GM19099 (cell line): ENCODE data around the gene GRM8.

Experiments used
- POLR2A ChIP-seq: IDR thresholded peaks from 3 replicates; pipeline ENCODE4 v1.6.1; 2011; ENCODE audit warnings: low read depth; ENCODE audit not compliant: insufficient read length; ENCODE audit errors: extremely low read depth

The GRM8 gene

DNA sequence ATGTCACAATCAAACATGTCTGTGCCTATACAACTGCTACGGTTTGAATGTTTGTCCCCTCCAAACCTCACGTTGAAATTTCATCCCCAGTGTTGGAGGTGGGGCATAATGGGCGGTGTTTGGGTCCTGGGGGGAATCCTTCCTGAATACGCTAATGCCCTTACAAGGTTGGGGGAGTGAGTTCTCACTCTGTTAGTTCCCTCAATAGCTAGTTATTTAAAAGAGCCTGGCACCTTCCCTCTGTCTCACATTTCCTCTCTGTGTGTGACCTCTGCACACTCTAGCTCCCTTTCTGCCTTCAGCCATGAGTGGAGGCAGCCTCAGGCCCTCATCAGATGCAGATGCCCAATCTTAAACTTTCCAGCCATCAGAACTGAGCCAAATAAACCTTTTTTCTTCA, 129.5 kb downstream of the GRM8 start:
- TF ChIP-seq POLR2A: no peak

DNA sequence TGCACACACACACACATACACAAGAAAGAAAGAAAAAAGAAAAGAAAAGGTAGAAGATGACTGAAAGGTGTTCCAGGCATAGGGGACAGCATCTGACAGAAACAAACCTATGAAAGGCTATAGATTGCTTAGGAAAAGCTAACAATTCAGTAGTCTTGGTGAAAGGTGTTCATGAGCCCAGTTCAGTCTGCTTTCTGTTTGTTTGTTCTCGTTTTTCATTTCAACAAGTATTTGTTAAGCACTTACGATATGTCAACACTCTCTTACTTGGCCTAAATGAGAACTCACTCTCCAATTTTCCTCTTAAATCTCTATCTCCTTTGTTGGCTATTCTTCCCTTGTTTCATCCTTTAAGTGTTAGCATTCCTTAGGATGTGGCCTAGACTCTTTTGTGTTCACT, 133.2 kb downstream of the GRM8 start:
- TF ChIP-seq POLR2A: no peak

DNA sequence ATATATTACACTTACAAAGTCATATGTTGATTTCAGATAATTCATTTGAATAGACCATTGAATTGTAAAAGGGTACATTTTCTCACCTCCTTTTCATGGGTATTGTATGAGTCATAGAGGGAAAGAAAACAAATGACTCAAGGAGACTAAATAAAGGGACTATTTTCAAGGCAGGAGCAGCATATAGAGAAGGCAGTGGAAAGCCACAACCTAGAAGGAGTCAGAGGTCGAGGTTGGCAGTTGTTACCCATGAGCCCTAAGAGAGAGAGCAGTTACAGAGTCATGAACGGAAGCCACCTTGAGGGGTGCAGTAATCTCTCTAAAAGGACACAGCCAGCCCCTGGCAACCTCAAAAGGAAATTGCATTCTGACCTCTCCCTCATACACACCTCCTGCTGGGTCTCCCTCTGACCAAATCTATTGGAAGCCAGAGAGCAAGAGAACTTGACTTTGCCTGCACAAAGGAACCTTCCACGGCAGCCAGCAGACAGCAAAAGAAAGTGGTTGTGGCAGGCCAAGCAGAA, 137.9 kb downstream of the GRM8 start:
- TF ChIP-seq POLR2A: no peak

DNA sequence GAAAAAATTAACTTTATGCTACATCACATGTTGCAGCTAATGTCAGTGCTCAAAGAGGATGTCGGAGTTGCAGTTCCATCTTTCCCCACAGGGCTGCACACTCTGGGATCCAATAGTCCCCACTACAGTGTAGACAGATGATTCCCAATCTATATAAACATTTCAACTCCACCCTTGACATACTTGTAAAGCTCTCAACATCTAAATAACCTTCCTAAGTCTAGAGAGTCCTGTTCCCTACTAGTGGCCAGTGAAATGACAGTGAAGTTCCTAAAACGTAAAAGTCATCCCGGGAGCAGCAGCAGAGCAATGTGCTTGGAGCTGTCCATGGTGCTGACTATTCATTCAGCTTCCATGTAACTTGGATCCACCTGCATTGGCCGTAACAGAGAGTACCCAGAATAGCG, 145.1 kb downstream of the GRM8 start:
- TF ChIP-seq POLR2A: no peak

DNA sequence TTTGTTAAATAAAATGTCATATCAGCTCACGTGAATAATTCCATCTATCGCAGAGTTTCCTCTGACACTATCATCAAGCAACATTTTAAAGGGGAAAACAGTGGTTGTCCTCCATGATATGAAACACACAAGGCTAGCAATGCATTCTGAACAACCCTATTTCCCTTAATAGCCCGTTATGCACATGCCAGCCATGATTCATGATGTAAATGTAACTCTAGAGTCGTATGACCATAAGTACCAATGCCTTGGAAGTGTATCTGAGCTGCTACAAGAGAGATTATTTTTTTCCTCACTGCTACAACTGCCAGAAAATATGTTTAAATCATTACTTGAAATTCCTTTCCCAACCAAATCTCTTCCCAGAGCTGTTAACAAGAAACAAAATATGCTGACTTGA, 159.4 kb downstream of the GRM8 start:
- TF ChIP-seq POLR2A: no peak

DNA sequence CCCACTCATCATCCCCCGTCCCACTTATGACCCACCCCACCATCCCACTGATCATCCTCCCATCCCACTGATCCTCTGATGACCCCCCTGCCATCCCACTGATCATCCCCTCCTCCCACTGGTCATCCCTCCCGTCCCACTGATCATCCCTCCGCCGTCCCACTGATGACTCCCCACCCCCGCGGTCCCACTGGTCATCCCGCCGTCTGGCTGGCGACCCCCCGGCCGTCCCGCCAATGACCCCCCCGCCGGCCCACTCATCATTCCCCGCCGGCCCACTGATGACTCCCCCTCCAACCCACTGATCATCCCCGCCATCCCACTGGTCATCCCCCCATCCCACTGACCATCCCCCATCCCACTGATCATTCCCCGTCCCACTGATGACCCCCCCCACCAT, 161.1 kb downstream of the GRM8 start:
- no peak for TF ChIP-seq POLR2A

DNA sequence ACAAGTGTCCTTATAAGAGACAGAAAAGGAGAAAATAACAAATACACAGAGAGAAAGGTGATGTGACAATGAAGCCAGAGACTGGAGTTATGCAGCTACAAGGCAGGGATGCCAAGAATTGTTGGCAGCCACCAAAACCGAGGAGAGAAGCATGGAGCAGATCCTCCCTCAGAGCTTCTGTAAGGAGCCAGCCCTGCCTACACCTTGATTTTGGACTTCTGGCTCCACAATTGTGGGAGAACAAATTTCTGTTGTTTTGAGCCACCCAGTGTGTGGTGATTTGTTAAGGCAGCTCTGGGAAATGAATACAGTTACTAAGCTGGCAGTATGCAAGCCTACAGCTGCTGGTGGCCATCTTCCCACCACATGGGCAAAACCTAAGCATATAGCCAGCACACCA, 163.6 kb downstream of the GRM8 start:
- TF ChIP-seq POLR2A: no peak

DNA sequence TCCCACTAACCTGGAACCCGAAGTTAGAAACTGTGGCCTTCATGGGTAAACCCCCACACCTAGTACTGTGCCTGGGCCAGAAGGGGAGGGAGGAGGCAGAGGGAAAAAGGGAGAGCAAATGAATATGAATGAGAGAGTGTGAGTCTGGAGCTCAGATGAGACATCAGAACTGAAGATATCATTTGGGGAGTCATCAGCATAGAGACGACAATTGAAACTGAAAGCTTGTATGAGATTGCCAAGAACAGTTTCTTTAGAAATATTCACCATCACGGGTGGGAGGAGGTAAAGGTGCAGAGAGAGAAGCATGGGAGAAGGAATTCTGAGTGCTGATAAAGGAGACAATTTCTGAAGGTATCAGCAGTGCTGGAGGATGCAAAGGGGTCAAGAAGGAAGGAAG, 171.2 kb downstream of the GRM8 start:
- no peak for TF ChIP-seq POLR2A

DNA sequence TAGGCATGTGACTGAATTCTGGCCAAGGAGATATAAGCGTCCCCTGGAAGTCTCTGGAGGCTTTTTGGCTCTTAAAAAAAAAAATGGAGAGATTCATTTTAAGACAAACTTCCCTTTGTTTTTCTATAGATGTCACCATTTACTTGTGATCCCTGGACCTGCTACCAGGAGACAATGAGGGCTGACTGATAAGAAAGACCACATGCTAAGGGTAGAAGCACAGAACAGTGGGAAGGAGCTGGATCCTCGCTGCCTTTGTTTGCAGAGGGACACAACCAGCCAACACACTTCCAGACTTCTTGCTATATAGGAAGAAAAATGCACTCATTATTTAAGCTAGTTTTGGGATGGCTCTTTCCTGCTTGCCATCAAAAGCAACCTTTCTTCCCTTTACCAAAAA, 172.2 kb downstream of the GRM8 start:
- TF ChIP-seq POLR2A: no peak

DNA sequence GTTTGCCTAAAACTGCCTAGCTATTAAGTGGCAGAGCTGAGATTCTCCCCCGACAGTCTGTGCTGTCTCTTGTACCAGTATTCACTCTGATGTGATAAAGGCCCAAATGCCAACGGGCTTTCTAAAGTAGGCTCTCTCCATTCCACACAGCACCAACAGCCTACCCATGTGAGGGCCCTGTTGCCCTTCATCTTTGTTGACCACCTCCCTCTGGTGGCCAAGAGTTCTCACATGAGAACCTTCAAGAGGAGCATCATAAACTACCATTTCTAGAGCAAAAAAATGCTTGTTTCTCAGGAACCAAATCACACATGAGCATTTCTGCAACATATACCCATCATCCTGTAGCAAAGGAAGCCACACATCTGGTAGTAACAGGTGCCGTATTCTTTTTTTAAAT, 185.8 kb downstream of the GRM8 start:
- TF ChIP-seq POLR2A: no peak

DNA sequence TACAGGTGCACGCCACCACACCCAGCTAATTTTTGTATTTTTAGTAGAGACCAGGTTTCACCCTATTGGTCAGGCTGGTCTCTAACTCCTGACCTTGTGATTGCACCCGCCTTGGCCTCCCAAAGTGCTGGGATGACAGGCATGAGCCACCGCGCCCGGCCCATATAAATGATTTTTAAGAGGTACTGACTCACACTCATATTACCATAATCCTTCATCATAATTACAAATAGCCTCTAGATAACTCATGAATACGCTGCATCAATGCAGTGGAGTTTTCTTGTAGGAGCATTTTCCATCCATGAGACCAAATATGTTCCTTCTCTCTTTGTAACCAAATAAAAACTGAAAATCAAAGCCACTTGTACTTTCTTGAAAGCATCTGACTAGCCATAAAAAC, 193.3 kb downstream of the GRM8 start:
- TF ChIP-seq POLR2A: no peak

DNA sequence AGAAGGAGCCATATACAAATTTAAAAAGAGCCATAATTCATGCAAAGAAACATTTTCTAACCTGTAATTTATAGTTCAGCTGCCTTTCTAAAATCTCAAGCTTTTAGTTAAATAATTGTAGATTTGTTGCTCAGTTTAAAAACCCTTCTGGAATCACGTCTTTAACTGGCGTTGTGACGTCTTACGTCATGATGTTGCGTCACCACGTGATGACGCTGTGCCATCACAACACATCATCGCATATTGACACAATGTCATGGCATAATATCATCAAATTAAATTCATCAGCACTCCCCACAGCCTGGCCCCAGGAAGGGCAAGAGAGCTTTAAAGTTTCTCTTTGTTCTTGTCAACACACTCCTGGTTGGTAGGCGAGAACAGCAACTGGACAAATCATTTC, 194.8 kb downstream of the GRM8 start:
- no peak for TF ChIP-seq POLR2A

DNA sequence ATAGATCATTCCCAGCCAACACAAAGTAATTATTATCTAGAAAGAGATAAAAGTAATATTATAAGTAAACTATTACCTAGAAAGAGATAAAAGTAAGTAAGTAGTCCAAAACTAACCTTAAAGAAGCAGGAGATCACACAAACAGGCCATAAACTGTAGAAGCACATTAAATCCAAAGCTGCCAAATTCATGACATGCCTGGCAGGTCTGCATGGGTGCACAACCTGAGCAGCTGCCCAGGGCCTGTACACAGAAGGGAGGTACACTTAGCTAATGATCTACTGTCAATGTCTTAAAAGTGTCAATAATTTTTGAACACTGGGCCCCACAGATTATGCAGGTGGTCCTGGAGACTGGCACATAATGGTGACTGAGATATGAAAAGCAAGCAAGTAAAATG, 196.5 kb downstream of the GRM8 start:
- no peak for TF ChIP-seq POLR2A

DNA sequence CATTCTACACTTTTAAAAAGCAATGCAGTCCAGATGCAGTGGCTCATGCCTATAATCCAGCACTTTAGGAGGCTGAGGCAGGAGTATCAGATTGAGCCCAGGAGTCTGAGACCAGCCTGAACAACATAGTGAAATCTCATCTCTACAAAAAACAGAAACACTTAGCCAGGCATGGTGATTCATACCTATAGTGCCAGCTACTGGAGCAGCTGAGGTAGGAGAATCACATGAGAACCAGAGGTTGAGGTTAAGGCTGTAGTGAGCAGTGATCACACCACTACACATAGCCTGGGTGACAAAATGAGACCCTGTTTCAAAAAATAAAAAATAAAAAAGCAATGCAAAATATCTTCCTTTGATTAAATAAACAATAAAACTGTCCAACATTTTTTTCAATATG, 205.2 kb downstream of the GRM8 start:
- no peak for TF ChIP-seq POLR2A

DNA sequence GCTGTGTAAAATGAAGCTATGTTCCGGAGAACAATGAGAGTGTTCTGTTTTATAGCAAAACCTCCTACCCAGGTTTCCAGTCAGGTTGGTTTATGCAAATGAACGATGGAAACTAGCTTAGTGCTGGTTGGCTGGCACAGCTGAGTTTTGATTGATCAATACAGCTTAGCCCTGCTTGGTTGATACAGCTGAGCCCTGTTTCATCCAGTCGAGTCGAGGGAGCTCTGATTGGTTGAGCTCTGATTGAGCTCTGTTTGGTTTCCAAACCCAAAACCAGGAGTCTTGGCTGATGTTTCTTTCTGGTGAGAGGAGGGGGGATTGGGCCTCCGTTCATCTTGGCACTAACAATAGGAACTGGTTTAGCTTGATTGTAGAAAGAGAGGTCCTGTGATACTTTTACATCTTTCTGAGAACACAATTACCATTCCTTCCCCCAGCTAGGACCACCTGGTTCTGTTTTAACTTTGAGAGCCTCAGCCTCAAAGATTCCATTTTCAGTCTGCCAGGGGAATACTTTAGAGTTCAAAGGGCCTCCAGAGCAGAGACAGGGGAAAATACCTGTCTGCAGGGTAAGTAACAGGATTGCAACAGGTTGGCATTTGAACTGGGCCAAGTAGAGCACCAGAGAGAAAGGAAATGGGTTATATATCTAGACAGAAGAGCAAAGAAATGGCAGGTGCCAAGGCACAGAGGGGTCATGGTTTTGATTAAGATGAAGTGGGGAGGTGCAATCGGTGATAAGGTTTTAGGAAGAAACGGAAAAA, 210.9 kb downstream of the GRM8 start:
- no peak for TF ChIP-seq POLR2A

DNA sequence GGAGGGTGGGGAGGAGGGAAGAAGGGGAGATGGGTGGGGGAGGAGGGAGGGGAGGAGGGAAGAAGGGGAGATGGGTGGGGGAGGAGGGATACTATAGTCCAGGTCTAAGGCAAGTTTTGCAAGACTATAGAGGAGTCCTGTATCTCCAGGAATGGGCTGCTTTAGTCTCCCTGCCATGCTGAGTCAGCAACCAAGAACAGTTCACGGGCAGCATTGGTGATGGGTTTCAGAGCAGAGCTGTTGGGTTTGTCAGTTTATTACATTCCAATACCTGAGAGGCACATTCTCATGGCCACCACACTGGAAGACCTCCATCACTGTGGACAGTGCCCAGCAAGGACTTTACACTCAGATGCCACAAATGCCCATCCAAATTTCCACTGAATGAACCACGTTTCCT, 212.7 kb downstream of the GRM8 start:
- no peak for TF ChIP-seq POLR2A

DNA sequence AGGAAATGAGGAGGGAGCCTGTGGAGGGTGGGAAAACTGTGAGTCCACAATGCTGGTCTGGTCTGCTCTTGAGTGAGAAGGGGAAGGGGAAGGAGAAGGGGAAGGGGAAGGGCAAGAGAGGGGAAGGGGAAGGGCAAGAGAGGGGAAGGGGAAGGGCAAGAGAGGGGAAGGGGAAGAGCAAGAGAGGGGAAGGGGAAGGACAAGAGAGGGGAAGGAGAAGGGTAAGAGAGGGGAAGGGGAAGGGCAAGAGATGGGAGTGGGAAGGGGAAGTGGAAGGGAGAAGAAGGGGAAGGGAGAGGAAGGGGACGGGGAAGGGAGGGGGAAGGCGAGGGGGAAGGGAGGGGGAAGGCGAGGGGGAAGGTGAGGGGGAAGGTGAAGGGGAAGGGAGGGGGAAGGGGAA, 213.2 kb downstream of the GRM8 start:
- TF ChIP-seq POLR2A: no peak
